SK-N-SH treated with all-trans-retinoic acid at 6 μM for 48 hours (cell line): ENCODE data around the gene GRAMD1B.

Experiments
- ATAC-seq: fragments of 200-7000 bp; cut with Tn5 transposase; 3 replicates; pipeline ENCODE4 v1.9.1; 2020; ENCODE audit warnings: mild to moderate bottlenecking, moderate library complexity
- ARNTL ChIP-seq: fragments of 450-650 bp; formaldehyde crosslinking; IDR thresholded peaks from 2 replicates; pipeline ENCODE4 v1.5.0; 2020; ENCODE audit warnings: low read depth, mild to moderate bottlenecking, moderate library complexity, borderline replicate concordance
- BACH2 ChIP-seq: fragments of 250-450 bp; sonication (Bioruptor Pico); IDR thresholded peaks from 2 replicates; pipeline ENCODE4 v1.9.0; 2021; ENCODE audit warnings: mild to moderate bottlenecking, borderline replicate concordance
- CREB5 ChIP-seq: fragments of 250-450 bp; sonication (Bioruptor Pico); IDR thresholded peaks from 2 replicates; pipeline ENCODE4 v1.5.1; 2020; ENCODE audit warnings: low read depth, mild to moderate bottlenecking, moderate library complexity
- CSDC2 ChIP-seq: fragments of 250-450 bp; sonication (Bioruptor Pico); IDR thresholded peaks from 2 replicates; pipeline ENCODE4 v1.5.0; 2020; ENCODE audit warnings: mild to moderate bottlenecking, moderate library complexity
- ESRRG ChIP-seq: fragments of 250-450 bp; sonication (Bioruptor Pico); IDR thresholded peaks from 2 replicates; pipeline ENCODE4 v1.6.1; 2021; ENCODE audit warnings: mild to moderate bottlenecking
- GLIS3 ChIP-seq: fragments of 250-450 bp; sonication (Bioruptor Pico); IDR thresholded peaks from 2 replicates; pipeline ENCODE4 v1.5.0; 2020; ENCODE audit warnings: mild to moderate bottlenecking, moderate library complexity
- OSR1 ChIP-seq: fragments of 250-450 bp; sonication (Bioruptor Pico); IDR thresholded peaks from 2 replicates; pipeline ENCODE4 v1.8.0; 2022; ENCODE audit warnings: moderate library complexity, mild to moderate bottlenecking, inconsistent platforms
- PATZ1 ChIP-seq: fragments of 250-450 bp; sonication (Bioruptor Pico); IDR thresholded peaks from 2 replicates; pipeline ENCODE4 v1.8.0; 2020; ENCODE audit warnings: mild to moderate bottlenecking, moderate library complexity, borderline replicate concordance
- PPARA ChIP-seq: fragments of 250-450 bp; sonication (Bioruptor Pico); IDR thresholded peaks from 2 replicates; pipeline ENCODE4 v1.5.0; 2020; ENCODE audit warnings: mild to moderate bottlenecking, borderline replicate concordance
- RARB ChIP-seq: fragments of 250-450 bp; sonication (Bioruptor Pico); IDR thresholded peaks from 2 replicates; pipeline ENCODE4 v1.8.0; 2021; ENCODE audit warnings: mild to moderate bottlenecking, moderate library complexity
- SNAI2 ChIP-seq: fragments of 250-450 bp; sonication (Bioruptor Pico); IDR thresholded peaks from 2 replicates; pipeline ENCODE4 v1.5.0; 2020; ENCODE audit warnings: mild to moderate bottlenecking, moderate library complexity
- TCF4 ChIP-seq: fragments of 250-450 bp; sonication (Bioruptor Pico); IDR thresholded peaks from 2 replicates; pipeline ENCODE4 v1.8.0; 2021; ENCODE audit warnings: mild to moderate bottlenecking, moderate library complexity, borderline replicate concordance
- TSHZ2 ChIP-seq: fragments of 250-450 bp; sonication (Bioruptor Pico); IDR thresholded peaks from 2 replicates; pipeline ENCODE4 v1.5.0; 2020; ENCODE audit warnings: mild to moderate bottlenecking, moderate library complexity
- ZFP3 ChIP-seq: fragments of 250-450 bp; sonication (Bioruptor Pico); IDR thresholded peaks from 2 replicates; pipeline ENCODE4 v1.5.0; 2020; ENCODE audit warnings: mild to moderate bottlenecking, moderate library complexity
- ZFP30 ChIP-seq: fragments of 450-650 bp; formaldehyde crosslinking; IDR thresholded peaks from 2 replicates; pipeline ENCODE4 v1.5.0; 2022; ENCODE audit warnings: mild to moderate bottlenecking, moderate library complexity
- ZNF565 ChIP-seq: fragments of 450-650 bp; formaldehyde crosslinking; conservative IDR thresholded peaks from 2 replicates; pipeline ENCODE4 v1.5.0; 2020; ENCODE audit warnings: low read depth, mild to moderate bottlenecking, moderate library complexity
- ZNF70 ChIP-seq: fragments of 450-650 bp; formaldehyde crosslinking; IDR thresholded peaks from 2 replicates; pipeline ENCODE4 v1.5.0; 2020; ENCODE audit warnings: mild to moderate bottlenecking, moderate library complexity
- ZNF8 ChIP-seq: fragments of 450-650 bp; formaldehyde crosslinking; IDR thresholded peaks from 2 replicates; pipeline ENCODE4 v1.5.0; 2020; ENCODE audit warnings: mild to moderate bottlenecking, moderate library complexity
- TF ChIP-seq, protein P1 (sequence below): fragments of 250-450 bp; sonication (Bioruptor Pico); IDR thresholded peaks from 2 replicates; pipeline ENCODE4 v1.8.0; 2021; ENCODE audit warnings: low read depth, mild to moderate bottlenecking, moderate library complexity, borderline replicate concordance
- TF ChIP-seq, protein P2 (sequence below): fragments of 250-450 bp; sonication (Bioruptor Pico); IDR thresholded peaks from 2 replicates; pipeline ENCODE4 v1.5.1; 2021; ENCODE audit warnings: mild to moderate bottlenecking, moderate library complexity

GRAMD1B gene

GRCh38 chr11:123490527-123490926 lies 60.5 kb downstream of the GRAMD1B start:
- TF ChIP-seq ESRRG (CRISPR knock-in tag) (no peak), BACH2 (no peak), GLIS3 (CRISPR knock-in tag) (no peak), SNAI2 (no peak), TSHZ2 (CRISPR knock-in tag) (no peak), ARNTL (CRISPR knock-in tag) (no peak)
- ATAC-seq = no peak

DNA sequence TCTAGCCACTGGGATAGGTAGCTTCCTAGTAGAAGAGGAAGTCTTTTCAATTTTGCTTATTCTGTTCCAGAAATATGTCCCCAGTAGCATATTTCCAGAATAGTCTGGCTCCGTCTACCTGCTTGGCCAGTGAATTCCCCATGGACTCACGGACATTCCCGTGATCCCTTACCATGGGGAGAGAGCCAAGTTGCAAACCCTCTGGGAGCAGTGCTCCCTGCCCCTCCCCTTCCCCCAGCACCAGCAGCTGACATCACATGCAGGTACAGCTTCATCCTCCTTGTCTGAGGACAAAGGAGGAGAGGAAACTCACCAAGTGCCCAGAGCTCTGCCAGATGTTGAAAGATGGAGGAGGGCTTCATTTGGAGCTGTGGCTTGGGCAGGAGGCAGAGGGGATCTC lies 61.2 kb downstream of the GRAMD1B start:
- ATAC-seq = no peak
- TF ChIP-seq PATZ1 (CRISPR knock-in tag) = no peak
- no peak for TF ChIP-seq TCF4 (CRISPR knock-in tag)
- no peak for TF ChIP-seq ZNF70 (CRISPR knock-in tag)
- TF ChIP-seq, protein P1, sequence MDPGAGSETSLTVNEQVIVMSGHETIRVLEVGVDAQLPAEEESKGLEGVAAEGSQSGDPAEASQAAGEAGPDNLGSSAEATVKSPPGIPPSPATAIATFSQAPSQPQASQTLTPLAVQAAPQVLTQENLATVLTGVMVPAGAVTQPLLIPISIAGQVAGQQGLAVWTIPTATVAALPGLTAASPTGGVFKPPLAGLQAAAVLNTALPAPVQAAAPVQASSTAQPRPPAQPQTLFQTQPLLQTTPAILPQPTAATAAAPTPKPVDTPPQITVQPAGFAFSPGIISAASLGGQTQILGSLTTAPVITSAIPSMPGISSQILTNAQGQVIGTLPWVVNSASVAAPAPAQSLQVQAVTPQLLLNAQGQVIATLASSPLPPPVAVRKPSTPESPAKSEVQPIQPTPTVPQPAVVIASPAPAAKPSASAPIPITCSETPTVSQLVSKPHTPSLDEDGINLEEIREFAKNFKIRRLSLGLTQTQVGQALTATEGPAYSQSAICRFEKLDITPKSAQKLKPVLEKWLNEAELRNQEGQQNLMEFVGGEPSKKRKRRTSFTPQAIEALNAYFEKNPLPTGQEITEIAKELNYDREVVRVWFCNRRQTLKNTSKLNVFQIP (CRISPR knock-in tag) = no peak
- TF ChIP-seq ARNTL (CRISPR knock-in tag) = no peak
- no peak for TF ChIP-seq ESRRG (CRISPR knock-in tag)
- no peak for TF ChIP-seq SNAI2
- TF ChIP-seq TSHZ2 (CRISPR knock-in tag) = no peak
- no peak for TF ChIP-seq GLIS3 (CRISPR knock-in tag)

GRCh38 chr11:123493349-123494063 lies 63.4 kb downstream of the GRAMD1B start:
- no peak for ATAC-seq
- no peak for TF ChIP-seq ZNF565
- no peak for TF ChIP-seq ZFP30 (CRISPR knock-in tag)
- no peak for TF ChIP-seq OSR1 (CRISPR knock-in tag)
- TF ChIP-seq ZNF70 (CRISPR knock-in tag) = no peak
- no peak for TF ChIP-seq RARB (CRISPR knock-in tag)
- TF ChIP-seq TSHZ2 (CRISPR knock-in tag) = no peak
- no peak for TF ChIP-seq ZFP3 (CRISPR knock-in tag)
- no peak for TF ChIP-seq CREB5
- TF ChIP-seq SNAI2 = no peak
- TF ChIP-seq CSDC2 (CRISPR knock-in tag) = no peak
- TF ChIP-seq GLIS3 (CRISPR knock-in tag) = no peak
- no peak for TF ChIP-seq TCF4 (CRISPR knock-in tag)
- TF ChIP-seq, protein P2, sequence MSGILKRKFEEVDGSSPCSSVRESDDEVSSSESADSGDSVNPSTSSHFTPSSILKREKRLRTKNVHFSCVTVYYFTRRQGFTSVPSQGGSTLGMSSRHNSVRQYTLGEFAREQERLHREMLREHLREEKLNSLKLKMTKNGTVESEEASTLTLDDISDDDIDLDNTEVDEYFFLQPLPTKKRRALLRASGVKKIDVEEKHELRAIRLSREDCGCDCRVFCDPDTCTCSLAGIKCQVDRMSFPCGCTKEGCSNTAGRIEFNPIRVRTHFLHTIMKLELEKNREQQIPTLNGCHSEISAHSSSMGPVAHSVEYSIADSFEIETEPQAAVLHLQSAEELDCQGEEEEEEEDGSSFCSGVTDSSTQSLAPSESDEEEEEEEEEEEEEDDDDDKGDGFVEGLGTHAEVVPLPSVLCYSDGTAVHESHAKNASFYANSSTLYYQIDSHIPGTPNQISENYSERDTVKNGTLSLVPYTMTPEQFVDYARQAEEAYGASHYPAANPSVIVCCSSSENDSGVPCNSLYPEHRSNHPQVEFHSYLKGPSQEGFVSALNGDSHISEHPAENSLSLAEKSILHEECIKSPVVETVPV (CRISPR knock-in tag) = no peak
- no peak for TF ChIP-seq PPARA
- no peak for TF ChIP-seq BACH2
- no peak for TF ChIP-seq ZNF8 (CRISPR knock-in tag)
